ENCODE results near the gene CCDC43.
"Not testable (repeated sequence)": the region's sequence is repeated elsewhere in the genome, so short reads cannot be mapped to it uniquely, and the experiment has no call there.

CCDC43 gene

DNA sequence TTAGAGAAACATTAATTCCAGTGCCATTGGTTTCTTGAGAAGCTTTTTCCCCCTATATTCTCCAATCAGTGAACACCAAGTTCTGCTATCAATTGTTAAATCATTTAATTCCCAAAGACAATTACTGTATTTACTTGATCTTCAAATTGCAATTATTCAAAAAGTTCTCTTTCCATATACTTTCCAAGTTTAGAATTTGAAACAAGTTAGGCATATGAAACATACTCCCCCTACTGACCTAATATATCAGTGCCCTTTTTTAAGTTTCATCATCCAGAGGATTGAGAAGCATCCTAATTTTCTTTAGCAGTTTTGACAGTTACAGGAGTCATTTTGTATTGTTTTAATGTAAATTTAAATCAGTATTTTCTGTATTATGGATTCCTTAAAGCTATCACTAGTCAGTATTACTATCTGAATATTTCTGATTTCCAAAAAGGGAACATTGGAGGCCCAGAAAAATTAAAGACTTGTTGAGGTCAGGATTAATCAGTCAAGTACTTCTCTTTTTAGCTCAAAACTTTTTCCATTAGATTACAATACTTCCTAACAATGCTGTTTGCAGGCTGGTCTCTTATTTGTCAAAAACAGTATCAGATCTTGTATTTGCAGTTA lies 17.0 kb downstream of the CCDC43 start:
- DNase-seq (ENCODE audit: low read depth) = peak; percentile 20

GRCh38 chr17:44666006-44666405 lies 23.6 kb downstream of the CCDC43 start:
- DNase-seq (ENCODE audit: low read depth) = no peak

- no peak for DNase-seq (ENCODE audit: low read depth)
Measured at GRCh38 chr17:44664867-44665266, 24.7 kb downstream of the CCDC43 start.

DNA sequence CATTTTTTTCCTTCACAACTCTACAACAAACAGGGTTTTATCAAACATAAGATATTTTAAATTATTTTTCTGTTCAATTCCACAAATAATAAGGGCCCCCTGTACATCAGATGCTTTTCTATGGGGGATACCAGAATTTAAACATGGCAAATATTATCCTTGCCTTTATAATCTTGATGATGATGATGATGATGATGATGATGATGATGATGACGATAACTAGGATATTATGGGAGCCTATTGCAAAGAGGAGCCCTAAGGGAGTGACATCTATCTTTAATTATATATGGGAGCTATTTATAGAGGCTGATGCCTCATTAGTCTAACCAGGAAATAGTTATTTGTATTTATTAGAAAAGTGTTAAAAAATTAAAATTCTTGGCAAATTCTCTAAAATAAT lies 26.5 kb downstream of the CCDC43 start:
- no peak for DNase-seq (ENCODE audit: low read depth)

DNA sequence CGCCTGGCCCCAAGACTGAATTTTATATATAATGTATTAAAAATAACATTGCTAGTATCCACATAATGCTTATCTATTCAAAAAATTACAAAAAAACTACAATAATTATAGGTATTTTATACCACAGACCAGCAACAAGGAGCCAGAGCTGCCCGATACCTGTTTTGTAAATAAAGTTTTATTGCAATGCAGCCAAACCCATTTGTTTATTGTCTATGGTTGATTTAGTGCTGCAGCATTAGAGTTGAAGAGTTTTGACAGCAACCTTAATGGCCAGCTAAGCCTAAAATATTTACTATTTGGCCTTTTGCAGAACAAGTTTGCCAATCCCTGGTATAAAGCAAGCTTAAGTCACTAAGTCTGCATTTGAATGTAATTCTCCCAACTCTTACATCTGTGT lies 27.7 kb downstream of the CCDC43 start:
- DNase-seq (ENCODE audit: low read depth) = no peak

- no peak for DNase-seq (ENCODE audit: low read depth)
Measured at GRCh38 chr17:44655983-44656710, 33.4 kb downstream of the CCDC43 start, which contains the start of gene MEIOC. MEIOC (plus strand) TSS chr17:44656468; CDS start chr17:44656614, 146 bp downstream.

DNA sequence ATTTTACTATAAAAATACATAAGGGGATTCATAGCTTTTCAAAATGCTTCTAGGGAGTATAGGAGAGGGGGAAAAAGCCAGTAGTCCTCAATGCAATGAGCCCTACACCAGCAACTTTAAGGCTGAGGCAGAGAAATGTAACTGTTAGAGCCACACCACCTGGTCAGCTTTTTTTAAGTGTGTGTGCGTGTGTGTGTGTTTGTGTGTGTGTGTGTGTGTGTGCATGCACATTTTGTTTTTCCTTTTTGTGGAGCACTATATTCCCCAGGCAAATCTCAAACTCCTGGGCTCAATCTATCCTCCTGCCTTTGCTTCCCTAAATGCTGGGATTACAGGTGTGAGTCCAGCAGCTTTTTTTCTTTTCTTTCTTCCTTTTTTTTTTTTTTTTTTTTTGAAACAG lies 35.6 kb downstream of the CCDC43 start:
- DNase-seq (ENCODE audit: low read depth) = no peak

- no peak for DNase-seq (ENCODE audit: low read depth)
Measured at GRCh38 chr17:44653384-44653783, 36.2 kb downstream of the CCDC43 start.

DNA sequence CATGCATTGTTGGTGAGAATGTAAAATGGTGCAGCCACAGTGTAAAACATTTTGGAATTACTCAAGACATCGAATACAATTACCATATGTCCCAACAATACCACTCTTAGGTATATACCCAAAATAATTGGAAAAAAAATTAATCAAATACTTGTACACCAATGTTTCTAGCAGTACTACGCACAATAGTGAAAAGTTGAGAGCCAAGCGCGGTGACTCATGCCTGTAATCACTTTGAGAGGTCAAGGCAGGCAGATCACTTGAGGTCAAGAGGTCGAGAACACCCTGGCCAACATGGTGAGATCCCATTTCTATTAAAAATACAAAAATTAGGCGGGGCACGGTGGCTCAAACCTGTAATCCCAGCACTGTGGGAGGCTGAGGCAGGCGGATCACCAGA lies 36.8 kb downstream of the CCDC43 start:
- no peak for DNase-seq (ENCODE audit: low read depth)

DNA sequence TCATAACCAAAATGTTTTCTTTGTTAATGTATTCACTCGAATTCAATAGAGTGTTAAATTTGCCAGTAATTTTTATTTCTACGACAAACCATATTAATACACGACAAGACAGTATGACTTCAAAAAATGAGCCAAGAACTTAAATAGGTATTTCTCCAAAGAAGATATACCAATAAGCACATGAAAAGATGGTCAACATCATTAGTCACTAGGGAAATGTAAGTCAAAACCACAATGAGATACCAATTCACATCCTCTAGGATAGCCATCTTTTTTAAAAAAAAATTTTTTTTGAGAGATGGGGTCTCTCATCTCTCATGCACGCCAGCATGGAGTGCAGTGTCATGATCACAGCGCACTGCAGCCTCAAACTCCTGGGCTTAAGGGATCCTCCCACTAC lies 38.3 kb downstream of the CCDC43 start:
- no peak for DNase-seq (ENCODE audit: low read depth)

- DNase-seq (ENCODE audit: low read depth) = no peak
Measured at GRCh38 chr17:44648963-44649362, 40.6 kb downstream of the CCDC43 start.

DNA sequence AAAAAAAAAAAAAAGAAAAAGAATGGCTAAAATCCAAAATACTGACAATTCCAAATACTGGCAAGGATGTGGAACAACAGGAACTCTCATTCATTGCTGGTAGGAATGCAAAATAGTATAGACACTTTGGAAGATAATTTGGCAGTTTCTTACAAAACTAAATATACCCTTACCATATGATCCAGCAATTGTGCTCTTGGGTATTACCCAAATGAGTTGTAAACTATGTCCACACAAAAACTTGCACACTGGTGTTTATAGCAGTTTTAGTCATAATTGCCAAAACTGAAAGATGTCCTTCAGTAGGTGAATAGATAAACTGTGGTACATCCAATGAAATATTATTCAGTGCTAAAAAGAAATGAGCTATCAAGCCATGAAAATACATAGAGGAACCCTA lies 41.8 kb downstream of the CCDC43 start:
- no peak for DNase-seq (ENCODE audit: low read depth)

DNA sequence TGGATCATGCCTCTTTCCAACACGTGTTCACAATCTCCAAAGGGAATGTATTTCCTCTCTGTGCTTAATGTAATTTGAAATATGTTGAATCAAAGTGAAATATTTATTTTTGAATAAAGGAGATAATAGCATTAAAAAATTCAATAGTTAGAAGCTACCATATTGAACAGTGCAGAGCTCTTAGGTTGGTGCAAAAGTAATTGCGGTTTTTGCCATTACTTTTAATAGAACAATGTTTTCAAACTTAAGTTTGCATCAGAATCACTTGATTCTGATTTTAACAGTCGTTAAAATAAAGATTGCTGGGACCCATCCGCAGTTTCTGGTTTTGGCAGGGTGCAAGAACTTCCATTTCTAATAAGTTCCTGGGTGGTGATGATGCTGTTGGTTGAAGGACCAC lies 43.3 kb downstream of the CCDC43 start:
- no peak for DNase-seq (ENCODE audit: low read depth)

DNA sequence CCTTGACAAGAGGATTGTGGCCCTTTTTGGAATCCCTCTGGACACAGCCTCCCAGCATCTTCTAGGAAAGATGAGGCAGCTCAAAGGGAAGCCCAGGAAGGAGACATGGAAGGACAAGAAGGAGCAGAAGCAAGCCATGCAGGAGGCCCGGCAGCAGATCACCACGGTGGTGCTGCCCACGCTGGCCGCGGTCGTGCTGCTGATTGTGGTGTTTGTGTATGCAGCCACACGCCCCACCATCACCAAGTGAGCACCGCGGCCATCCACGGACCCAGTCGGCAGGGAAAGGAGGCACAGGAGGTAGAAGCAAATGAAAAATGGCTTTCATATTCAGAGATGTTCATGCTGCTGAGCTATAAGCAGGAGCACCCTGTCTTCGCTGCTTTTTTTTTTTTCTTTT lies 44.2 kb downstream of the CCDC43 start:
- no peak for DNase-seq (ENCODE audit: low read depth)

DNA sequence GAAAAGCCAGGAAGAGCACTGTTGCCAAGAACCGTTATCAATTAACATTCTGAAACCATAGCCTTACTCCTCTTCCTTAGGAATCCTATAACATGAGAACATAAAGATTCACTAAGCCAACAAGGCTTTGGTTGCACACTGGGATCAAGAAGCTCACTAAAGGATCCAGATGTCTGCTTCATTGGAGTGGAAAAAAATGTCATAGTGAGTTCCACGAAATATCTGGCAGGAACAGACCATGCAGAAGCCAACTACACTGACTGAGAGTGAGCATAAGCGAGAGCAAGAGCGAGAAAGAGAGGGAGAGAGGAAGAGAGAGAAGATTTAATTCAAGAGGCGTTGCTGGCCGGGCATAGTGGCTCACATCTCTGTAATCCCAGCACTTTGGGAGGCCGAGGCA lies 46.7 kb downstream of the CCDC43 start:
- DNase-seq (ENCODE audit: low read depth) = peak; percentile 26

- DNase-seq (ENCODE audit: low read depth) = no peak
Measured at GRCh38 chr17:44637066-44637465, 52.5 kb downstream of the CCDC43 start.

- peak; percentile 64 for DNase-seq (ENCODE audit: low read depth)
Measured at GRCh38 chr17:44636562-44636961, 53.0 kb downstream of the CCDC43 start.

DNA sequence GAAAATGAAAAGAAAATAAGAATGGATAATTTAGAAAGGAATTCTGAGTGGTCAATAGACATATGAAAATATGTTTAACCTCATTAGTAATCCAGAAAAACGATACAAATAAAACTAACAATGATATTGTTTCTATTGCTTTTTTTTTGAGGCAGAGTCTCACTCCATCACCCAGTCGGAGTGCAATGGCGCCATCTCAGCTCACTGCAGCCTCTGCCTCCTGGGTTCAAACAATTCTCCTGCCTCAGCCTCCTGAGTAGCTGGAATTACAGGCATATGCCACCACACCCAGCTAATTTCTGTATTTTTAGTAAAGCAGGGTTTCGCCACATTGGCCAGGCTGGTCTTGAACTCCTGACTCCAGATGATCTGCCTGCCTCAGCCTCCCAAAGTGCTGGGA lies 55.2 kb downstream of the CCDC43 start:
- DNase-seq (ENCODE audit: low read depth) = not testable (repeated sequence)

- DNase-seq (ENCODE audit: low read depth) = no peak
Measured at GRCh38 chr17:44633998-44634397, 55.6 kb downstream of the CCDC43 start.

- DNase-seq (ENCODE audit: low read depth) = no peak
Measured at GRCh38 chr17:44630703-44631102, 58.9 kb downstream of the CCDC43 start.

- DNase-seq (ENCODE audit: low read depth) = no peak
Measured at GRCh38 chr17:44629314-44629713, 60.3 kb downstream of the CCDC43 start.

DNA sequence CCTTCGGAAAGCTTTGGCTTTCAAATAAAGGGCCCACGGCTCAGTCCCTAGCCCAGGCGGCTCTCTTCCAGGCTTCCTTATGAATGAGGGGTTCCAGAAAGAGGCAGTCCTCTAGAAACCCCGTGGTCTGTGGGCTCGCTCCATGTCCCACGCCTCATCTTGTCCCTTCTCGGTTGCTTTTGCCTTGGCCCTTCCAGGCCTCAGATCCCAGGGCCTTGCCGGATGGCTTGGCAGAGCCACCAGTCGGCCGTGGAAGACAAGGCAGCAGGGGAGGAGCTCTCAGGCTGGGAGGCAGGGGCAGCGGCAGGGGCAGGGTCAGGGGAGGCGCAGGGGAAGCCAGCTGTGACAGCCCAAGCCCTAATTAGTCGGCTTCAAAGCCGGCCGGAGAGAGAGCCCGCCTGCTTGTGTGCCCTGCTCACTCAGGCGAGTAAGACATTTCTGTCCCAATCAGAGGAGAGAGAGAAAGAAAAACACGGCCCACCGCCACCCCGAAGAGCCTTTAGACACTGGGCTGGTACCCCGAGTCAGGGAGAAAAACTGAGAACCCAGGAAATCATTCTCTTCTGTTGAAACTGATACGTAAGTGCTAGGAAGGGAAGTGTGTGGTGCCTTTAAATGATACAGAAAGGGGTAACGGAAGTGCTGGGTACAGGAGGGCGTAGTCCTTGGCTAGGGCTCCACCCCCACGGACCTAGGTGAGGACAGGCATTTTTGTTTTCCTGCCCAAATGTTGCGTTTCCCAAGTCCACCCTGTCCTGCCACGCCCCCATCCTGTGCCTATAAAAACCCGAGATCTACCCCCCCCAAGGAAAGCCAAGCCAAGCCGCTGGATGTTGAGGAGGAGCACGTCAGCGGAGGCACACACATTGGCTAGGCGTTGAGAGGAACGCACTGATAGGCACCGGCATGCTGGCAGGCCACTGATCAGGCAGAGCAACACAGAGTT lies 61.1 kb downstream of the CCDC43 start:
- DNase-seq (ENCODE audit: low read depth) = peak; percentile 80

Measured in fibroblast of gingiva (primary cell).